GM23338 (cell line): ENCODE measurements around the gene RYR3. TPM values are rescaled to one million over a fixed set of nuclear protein-coding genes. Genes with fewer than 3 reads are reported as not detected.

ENCODE experiments used
- ATAC-seq: fragments of 200-7000 bp; cut with Tn5 transposase; 3 replicates; pipeline ENCODE4 v1.9.1; 2020
- DNase-seq: peaks from one replicate; pipeline ENCODE4 v3.0.0-alpha.2; 2015; ENCODE audit warnings: low spot score
- H2AFZ ChIP-seq: fragments of 200-600 bp; sonication (generic); 2 replicates; pipeline ENCODE4 v1.8.0; 2016; ENCODE audit warnings: antibody characterized with exemption, mild to moderate bottlenecking, moderate library complexity
- H3F3A ChIP-seq: fragments of 200-600 bp; sonication (generic); replicated peaks from 2 replicates; pipeline ENCODE4 v1.8.0; 2017; ENCODE audit warnings: antibody characterized with exemption, mixed run types, low read depth
- H3K27ac ChIP-seq: fragments of 200-600 bp; sonication (generic); 2 replicates; pipeline ENCODE4 v1.6.1; 2016; ENCODE audit warnings: low read depth
- H3K27me3 ChIP-seq: fragments of 200-600 bp; sonication (generic); 2 replicates; pipeline ENCODE4 v1.8.0; 2016; ENCODE audit warnings: mild to moderate bottlenecking, mixed run types, moderate library complexity; ENCODE audit not compliant: insufficient read depth
- H3K36me3 ChIP-seq: fragments of 200-600 bp; sonication (generic); 2 replicates; pipeline ENCODE4 v1.8.0; 2016; ENCODE audit warnings: mild to moderate bottlenecking; ENCODE audit not compliant: insufficient read depth
- H3K4me1 ChIP-seq: fragments of 200-600 bp; sonication (generic); 2 replicates; pipeline ENCODE4 v1.8.0; 2016; ENCODE audit warnings: mild to moderate bottlenecking, moderate library complexity; ENCODE audit not compliant: insufficient read depth
- H3K4me2 ChIP-seq: fragments of 200-600 bp; sonication (generic); 2 replicates; pipeline ENCODE4 v1.7.1; 2017; ENCODE audit warnings: mixed run types
- H3K4me3 ChIP-seq: fragments of 200-600 bp; sonication (generic); 2 replicates; pipeline ENCODE4 v1.6.1; 2016; ENCODE audit warnings: mixed run types
- H3K79me2 ChIP-seq: fragments of 200-600 bp; sonication (generic); replicated peaks from 2 replicates; pipeline ENCODE4 v1.8.0; 2017; ENCODE audit warnings: mild to moderate bottlenecking; ENCODE audit not compliant: insufficient read depth
- H3K9me2 ChIP-seq: fragments of 200-600 bp; sonication (generic); 2 replicates; pipeline ENCODE4 v1.8.0; 2017; ENCODE audit not compliant: insufficient read depth
- H4K20me1 ChIP-seq: fragments of 200-600 bp; sonication (generic); replicated peaks from 2 replicates; pipeline ENCODE4 v1.8.0; 2017; ENCODE audit warnings: mild to moderate bottlenecking; ENCODE audit not compliant: insufficient read depth
- H3K27ac Mint-ChIP-seq: 2 replicates; pipeline ENCODE4 v1.8.0; 2020; ENCODE audit warnings: inconsistent platforms, mild to moderate bottlenecking, moderate library complexity, mixed read lengths
- H3K27me3 Mint-ChIP-seq: 3 replicates; pipeline ENCODE4 v1.8.0; 2022; ENCODE audit warnings: low read depth, mild to moderate bottlenecking, moderate library complexity, mixed read lengths, inconsistent platforms; ENCODE audit not compliant: insufficient read depth, poor library complexity
- H3K36me3 Mint-ChIP-seq: 3 replicates; pipeline ENCODE4 v1.8.0; 2021; ENCODE audit warnings: low read depth, mild to moderate bottlenecking, inconsistent platforms, moderate library complexity, mixed read lengths
- H3K4me1 Mint-ChIP-seq: 3 replicates; pipeline ENCODE4 v1.8.0; 2020; ENCODE audit warnings: mild to moderate bottlenecking, inconsistent platforms, mixed read lengths
- H3K4me3 Mint-ChIP-seq: 3 replicates; pipeline ENCODE4 v1.8.0; 2021; ENCODE audit warnings: moderate library complexity, mild to moderate bottlenecking, inconsistent platforms, mixed read lengths
- H3K9me3 Mint-ChIP-seq: 3 replicates; pipeline ENCODE4 v1.8.0; 2020; ENCODE audit warnings: moderate library complexity, mild to moderate bottlenecking, inconsistent platforms, mixed read lengths
- EZH2 ChIP-seq: fragments of 200-600 bp; sonication (generic); IDR thresholded peaks from one replicate; pipeline ENCODE4 v1.8.0; 2017; ENCODE audit warnings: antibody characterized with exemption, mild to moderate bottlenecking, low read depth; ENCODE audit not compliant: unreplicated experiment
- EZH2phosphoT487 ChIP-seq: fragments of 200-600 bp; sonication (generic); IDR thresholded peaks from one replicate; pipeline ENCODE4 v1.8.1; 2018; ENCODE audit warnings: antibody characterized with exemption; ENCODE audit not compliant: unreplicated experiment
- JUNB ChIP-seq: IDR thresholded peaks from one replicate; pipeline ENCODE4 v1.6.1; 2016; ENCODE audit warnings: antibody characterized with exemption; ENCODE audit not compliant: unreplicated experiment
- NANOG ChIP-seq: IDR thresholded peaks from 2 replicates; pipeline ENCODE4 v1.6.1; 2016; ENCODE audit warnings: antibody characterized with exemption, borderline replicate concordance
- POLR2AphosphoS5 ChIP-seq: IDR thresholded peaks from 2 replicates; pipeline ENCODE4 v1.6.1; 2016; ENCODE audit warnings: antibody characterized with exemption, low read depth
- STAT1 ChIP-seq: IDR thresholded peaks from one replicate; pipeline ENCODE4 v1.6.1; 2016; ENCODE audit warnings: antibody characterized with exemption; ENCODE audit not compliant: unreplicated experiment
- ZNF114 ChIP-seq: fragments of 250-450 bp; sonication (Bioruptor Pico); IDR thresholded peaks from 2 replicates; pipeline ENCODE4 v1.5.0; 2020; ENCODE audit warnings: mild to moderate bottlenecking, moderate library complexity
- ZNF331 ChIP-seq: fragments of 250-450 bp; sonication (Bioruptor Pico); IDR thresholded peaks from 2 replicates; pipeline ENCODE4 v1.5.0; 2020; ENCODE audit warnings: low read depth, mild to moderate bottlenecking, moderate library complexity
- polyA plus RNA-seq: library from polyadenylated mRNA; unstranded; fragments of >200 nt; fragmentation: Nextera tagmentation; extraction: Ambion mirVana; gene quantifications from 2 replicates; pipeline ENCODE4 v1.2.1, GENCODE V29; 2016
- total RNA-seq: library from RNA; depleted of rRNA; stranded (reverse); fragments of >200 nt; shearing (Covaris generic); gene quantifications from 2 replicates; pipeline ENCODE4 v1.2.3, GENCODE V29; 2014
- TF ChIP-seq, protein P1 (sequence below): fragments of 250-450 bp; sonication (Bioruptor Pico); IDR thresholded peaks from 2 replicates; pipeline ENCODE4 v1.5.0; 2020; ENCODE audit warnings: mild to moderate bottlenecking, moderate library complexity
- TF ChIP-seq, protein P2 (sequence below), 2 experiments: fragments of 200-600 bp in 1 of 2; sonication (generic) in 1 of 2; conservative IDR thresholded peaks; 2 replicates each; pipeline versions ENCODE4 v1.5.1 to v1.6.1; 2016 to 2017; ENCODE audit warnings: antibody characterized with exemption in 2 of 2, low read depth in 2 of 2, mild to moderate bottlenecking in 2 of 2, moderate library complexity in 1 of 2
- TF ChIP-seq, protein P3 (sequence below): IDR thresholded peaks from 2 replicates; pipeline ENCODE4 v1.6.1; 2016; ENCODE audit warnings: antibody characterized with exemption

RYR3 gene
- total and polyA plus RNA-seq, 2 experiments from 2014 or later = 1.1 to 1.2 TPM

DNA sequence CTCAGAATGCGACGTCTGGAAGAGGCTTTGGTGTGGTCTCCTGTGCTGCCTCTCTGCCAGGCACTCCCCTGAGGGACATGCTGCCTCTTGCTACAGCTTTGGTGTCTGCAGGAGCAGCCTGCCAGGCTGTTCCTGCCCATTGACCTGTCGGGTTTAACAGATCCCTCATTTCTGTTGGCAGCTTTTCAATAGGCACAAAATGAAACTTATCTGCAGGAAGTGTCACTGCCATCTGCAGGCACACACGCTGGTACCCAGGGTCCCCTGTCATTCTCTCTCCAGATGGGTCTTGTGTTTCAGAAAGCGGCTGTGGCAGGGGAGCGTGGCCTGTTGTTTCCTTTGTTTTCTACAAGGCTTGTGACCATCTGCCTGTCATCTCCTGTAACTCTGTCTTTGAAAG is 329.2 kb downstream of the RYR3 start:
- H3K79me2 ChIP-seq = no peaks in the 10 kb centered on the region
- no peak overlapping the region for H3K27ac ChIP-seq
- no peak for ATAC-seq
- no peaks in the 10 kb centered on the region for H3K27me3 ChIP-seq
- peaks cover 2% of the 10 kb centered on the region for H3K27me3 Mint-ChIP-seq
- H3K27ac Mint-ChIP-seq = no peak overlapping the region
- H3K4me2 ChIP-seq = no peak overlapping the region
- H2AFZ ChIP-seq = no peak overlapping the region
- H3K4me3 ChIP-seq = no peak overlapping the region
- H3K4me1 ChIP-seq = no peaks in the 10 kb centered on the region
- no peak for TF ChIP-seq JUNB
- no peaks in the 10 kb centered on the region for H3K36me3 ChIP-seq
- H3K9me2 ChIP-seq = no peaks in the 10 kb centered on the region; the same call in 1 of the 2 replicates
- no peaks in the 10 kb centered on the region for H3K36me3 Mint-ChIP-seq
- H3K4me3 Mint-ChIP-seq = no peak overlapping the region
- H4K20me1 ChIP-seq = no peaks in the 10 kb centered on the region
- no peaks in the 10 kb centered on the region for H3K9me3 Mint-ChIP-seq
- H3F3A ChIP-seq = no peaks in the 10 kb centered on the region
- no peak for DNase-seq
- peaks cover 6% of the 10 kb centered on the region; the same call in 1 of the 3 replicates for H3K4me1 Mint-ChIP-seq

DNA sequence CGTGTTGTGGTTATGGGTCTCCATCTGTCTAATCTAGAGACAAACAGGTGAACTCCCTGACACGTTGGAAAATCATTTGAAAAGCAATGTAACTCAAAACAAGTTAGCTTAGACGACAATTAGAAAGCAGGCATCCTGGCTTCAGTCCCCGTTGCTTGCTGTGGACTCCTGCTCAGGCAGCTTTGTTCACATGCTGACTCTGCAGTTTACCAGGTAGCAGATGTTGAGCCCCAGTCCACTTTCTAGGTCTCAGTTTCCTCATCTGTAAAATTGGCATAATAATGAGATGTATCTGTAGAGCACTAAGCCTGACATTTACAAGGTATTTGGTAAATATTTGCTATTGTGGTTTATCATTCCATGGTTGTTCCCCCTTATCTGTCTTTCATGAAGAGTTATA is 330.3 kb downstream of the RYR3 start:
- H3K9me2 ChIP-seq = no peaks in the 10 kb centered on the region
- no peaks in the 10 kb centered on the region for H3F3A ChIP-seq
- no peak overlapping the region for H3K4me3 Mint-ChIP-seq
- peaks cover 2% of the 10 kb centered on the region for H3K27me3 Mint-ChIP-seq
- H3K27me3 ChIP-seq = no peaks in the 10 kb centered on the region
- H4K20me1 ChIP-seq = no peaks in the 10 kb centered on the region
- H3K4me3 ChIP-seq = no peak overlapping the region
- no peak for ATAC-seq
- H3K27ac ChIP-seq = no peak overlapping the region; the same call in 1 of the 2 replicates
- peaks cover 6% of the 10 kb centered on the region; the same call in 1 of the 3 replicates for H3K4me1 Mint-ChIP-seq
- no peak for DNase-seq
- H3K36me3 ChIP-seq = no peaks in the 10 kb centered on the region
- H3K27ac Mint-ChIP-seq = no peak overlapping the region
- H3K9me3 Mint-ChIP-seq = no peaks in the 10 kb centered on the region
- no peaks in the 10 kb centered on the region for H3K79me2 ChIP-seq
- no peaks in the 10 kb centered on the region for H3K36me3 Mint-ChIP-seq
- no peaks in the 10 kb centered on the region for H3K4me1 ChIP-seq
- no peak overlapping the region for H3K4me2 ChIP-seq
- H2AFZ ChIP-seq = no peak overlapping the region
- no peak for TF ChIP-seq JUNB
- TF ChIP-seq, protein P1, sequence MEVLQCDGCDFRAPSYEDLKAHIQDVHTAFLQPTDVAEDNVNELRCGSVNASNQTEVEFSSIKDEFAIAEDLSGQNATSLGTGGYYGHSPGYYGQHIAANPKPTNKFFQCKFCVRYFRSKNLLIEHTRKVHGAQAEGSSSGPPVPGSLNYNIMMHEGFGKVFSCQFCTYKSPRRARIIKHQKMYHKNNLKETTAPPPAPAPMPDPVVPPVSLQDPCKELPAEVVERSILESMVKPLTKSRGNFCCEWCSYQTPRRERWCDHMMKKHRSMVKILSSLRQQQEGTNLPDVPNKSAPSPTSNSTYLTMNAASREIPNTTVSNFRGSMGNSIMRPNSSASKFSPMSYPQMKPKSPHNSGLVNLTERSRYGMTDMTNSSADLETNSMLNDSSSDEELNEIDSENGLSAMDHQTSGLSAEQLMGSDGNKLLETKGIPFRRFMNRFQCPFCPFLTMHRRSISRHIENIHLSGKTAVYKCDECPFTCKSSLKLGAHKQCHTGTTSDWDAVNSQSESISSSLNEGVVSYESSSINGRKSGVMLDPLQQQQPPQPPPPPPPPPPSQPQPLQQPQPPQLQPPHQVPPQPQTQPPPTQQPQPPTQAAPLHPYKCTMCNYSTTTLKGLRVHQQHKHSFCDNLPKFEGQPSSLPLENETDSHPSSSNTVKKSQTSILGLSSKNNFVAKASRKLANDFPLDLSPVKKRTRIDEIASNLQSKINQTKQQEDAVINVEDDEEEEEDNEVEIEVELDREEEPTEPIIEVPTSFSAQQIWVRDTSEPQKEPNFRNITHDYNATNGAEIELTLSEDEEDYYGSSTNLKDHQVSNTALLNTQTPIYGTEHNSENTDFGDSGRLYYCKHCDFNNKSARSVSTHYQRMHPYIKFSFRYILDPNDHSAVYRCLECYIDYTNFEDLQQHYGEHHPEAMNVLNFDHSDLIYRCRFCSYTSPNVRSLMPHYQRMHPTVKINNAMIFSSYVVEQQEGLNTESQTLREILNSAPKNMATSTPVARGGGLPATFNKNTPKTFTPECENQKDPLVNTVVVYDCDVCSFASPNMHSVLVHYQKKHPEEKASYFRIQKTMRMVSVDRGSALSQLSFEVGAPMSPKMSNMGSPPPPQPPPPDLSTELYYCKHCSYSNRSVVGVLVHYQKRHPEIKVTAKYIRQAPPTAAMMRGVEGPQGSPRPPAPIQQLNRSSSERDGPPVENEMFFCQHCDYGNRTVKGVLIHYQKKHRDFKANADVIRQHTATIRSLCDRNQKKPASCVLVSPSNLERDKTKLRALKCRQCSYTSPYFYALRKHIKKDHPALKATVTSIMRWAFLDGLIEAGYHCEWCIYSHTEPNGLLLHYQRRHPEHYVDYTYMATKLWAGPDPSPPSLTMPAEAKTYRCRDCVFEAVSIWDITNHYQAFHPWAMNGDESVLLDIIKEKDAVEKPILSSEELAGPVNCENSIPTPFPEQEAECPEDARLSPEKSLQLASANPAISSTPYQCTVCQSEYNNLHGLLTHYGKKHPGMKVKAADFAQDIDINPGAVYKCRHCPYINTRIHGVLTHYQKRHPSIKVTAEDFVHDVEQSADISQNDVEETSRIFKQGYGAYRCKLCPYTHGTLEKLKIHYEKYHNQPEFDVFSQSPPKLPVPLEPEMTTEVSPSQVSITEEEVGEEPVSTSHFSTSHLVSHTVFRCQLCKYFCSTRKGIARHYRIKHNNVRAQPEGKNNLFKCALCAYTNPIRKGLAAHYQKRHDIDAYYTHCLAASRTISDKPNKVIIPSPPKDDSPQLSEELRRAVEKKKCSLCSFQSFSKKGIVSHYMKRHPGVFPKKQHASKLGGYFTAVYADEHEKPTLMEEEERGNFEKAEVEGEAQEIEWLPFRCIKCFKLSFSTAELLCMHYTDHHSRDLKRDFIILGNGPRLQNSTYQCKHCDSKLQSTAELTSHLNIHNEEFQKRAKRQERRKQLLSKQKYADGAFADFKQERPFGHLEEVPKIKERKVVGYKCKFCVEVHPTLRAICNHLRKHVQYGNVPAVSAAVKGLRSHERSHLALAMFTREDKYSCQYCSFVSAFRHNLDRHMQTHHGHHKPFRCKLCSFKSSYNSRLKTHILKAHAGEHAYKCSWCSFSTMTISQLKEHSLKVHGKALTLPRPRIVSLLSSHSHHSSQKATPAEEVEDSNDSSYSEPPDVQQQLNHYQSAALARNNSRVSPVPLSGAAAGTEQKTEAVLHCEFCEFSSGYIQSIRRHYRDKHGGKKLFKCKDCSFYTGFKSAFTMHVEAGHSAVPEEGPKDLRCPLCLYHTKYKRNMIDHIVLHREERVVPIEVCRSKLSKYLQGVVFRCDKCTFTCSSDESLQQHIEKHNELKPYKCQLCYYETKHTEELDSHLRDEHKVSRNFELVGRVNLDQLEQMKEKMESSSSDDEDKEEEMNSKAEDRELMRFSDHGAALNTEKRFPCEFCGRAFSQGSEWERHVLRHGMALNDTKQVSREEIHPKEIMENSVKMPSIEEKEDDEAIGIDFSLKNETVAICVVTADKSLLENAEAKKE (CRISPR knock-in tag) = no peak
- no peak for TF ChIP-seq ZNF114
- TF ChIP-seq EZH2phosphoT487 = no peak
- no peak for TF ChIP-seq EZH2
- no peak for TF ChIP-seq STAT1
- TF ChIP-seq, protein P2, sequence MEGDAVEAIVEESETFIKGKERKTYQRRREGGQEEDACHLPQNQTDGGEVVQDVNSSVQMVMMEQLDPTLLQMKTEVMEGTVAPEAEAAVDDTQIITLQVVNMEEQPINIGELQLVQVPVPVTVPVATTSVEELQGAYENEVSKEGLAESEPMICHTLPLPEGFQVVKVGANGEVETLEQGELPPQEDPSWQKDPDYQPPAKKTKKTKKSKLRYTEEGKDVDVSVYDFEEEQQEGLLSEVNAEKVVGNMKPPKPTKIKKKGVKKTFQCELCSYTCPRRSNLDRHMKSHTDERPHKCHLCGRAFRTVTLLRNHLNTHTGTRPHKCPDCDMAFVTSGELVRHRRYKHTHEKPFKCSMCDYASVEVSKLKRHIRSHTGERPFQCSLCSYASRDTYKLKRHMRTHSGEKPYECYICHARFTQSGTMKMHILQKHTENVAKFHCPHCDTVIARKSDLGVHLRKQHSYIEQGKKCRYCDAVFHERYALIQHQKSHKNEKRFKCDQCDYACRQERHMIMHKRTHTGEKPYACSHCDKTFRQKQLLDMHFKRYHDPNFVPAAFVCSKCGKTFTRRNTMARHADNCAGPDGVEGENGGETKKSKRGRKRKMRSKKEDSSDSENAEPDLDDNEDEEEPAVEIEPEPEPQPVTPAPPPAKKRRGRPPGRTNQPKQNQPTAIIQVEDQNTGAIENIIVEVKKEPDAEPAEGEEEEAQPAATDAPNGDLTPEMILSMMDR (conservative IDR thresholded peaks at IDR 0.05; ENCODE audit: low read depth in 2 of 2) = no peak
- TF ChIP-seq ZNF331 (CRISPR knock-in tag) = no peak
- no peak for TF ChIP-seq NANOG
- TF ChIP-seq, protein P3, sequence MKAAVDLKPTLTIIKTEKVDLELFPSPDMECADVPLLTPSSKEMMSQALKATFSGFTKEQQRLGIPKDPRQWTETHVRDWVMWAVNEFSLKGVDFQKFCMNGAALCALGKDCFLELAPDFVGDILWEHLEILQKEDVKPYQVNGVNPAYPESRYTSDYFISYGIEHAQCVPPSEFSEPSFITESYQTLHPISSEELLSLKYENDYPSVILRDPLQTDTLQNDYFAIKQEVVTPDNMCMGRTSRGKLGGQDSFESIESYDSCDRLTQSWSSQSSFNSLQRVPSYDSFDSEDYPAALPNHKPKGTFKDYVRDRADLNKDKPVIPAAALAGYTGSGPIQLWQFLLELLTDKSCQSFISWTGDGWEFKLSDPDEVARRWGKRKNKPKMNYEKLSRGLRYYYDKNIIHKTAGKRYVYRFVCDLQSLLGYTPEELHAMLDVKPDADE = no peak
- TF ChIP-seq POLR2AphosphoS5 = no peak
